ENCODE measurements around the gene USP34.

USP34 gene

DNA sequence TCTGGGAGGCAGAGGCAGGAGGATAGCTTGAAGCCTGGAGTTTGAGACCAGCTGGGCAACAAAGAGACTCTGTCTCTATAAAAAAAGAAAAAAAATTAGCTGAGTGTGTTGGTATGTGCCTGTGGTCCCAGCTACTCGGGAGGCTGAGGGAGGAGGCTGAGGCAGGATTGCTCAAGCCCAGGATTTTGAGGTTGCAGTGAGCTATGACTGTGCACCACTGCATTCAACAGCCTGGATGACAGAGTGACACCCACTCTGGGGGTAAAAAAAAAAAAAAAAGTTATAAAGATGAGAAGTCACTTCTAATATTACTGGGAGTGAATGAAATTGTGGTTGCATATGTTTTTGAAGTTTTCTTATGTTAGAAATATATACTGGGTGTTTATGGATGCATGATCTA is 237.3 kb downstream of the USP34 start:
- H3K9me3 ChIP-seq (ENCODE audit: control insufficient read depth, low read length), result no peaks in the 10 kb centered on the region
- no peak overlapping the region for H3K4me3 ChIP-seq (ENCODE audit: insufficient read depth, low read depth, low read length)
- no peaks in the 10 kb centered on the region for H3K4me1 ChIP-seq (ENCODE audit: control insufficient read depth, insufficient read depth, low read length)
- H3K36me3 ChIP-seq (ENCODE audit: control insufficient read depth, insufficient read depth, low read length), result peaks cover 8% of the 10 kb centered on the region
- H3K27ac ChIP-seq (ENCODE audit: insufficient read depth, low read depth, low read length, poor library complexity, severe bottlenecking), result no peak overlapping the region
- no peaks in the 10 kb centered on the region for H3K27me3 ChIP-seq (ENCODE audit: control insufficient read depth, insufficient read depth, low read length, poor library complexity, severe bottlenecking)
- 92 to 100% methylated on average over 1 of the region's 1 CpG for WGBS, 2 experiments

DNA sequence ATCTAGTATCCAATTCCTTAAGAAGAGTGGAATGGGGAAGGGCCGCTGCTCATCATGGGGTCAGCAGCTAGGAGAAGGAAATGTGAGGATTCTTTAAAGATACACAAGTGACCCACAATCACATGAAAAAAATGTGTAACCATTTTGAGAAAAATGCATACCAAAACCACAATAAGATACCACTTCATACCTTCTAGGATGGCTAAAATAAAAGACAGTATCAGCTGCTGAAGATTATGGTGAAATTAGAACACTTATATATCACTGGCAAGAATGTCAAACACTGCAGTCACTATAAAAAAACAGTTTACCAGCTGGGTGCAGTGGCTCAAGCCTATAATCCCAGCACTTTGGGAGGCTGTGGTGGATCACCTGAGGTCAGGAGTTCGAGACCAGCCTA is 241.0 kb downstream of the USP34 start:
- Histone ChIP-seq H3K9me3 (ENCODE audit: control insufficient read depth, low read length) (no peaks in the 10 kb centered on the region), H3K27me3 (ENCODE audit: control insufficient read depth, insufficient read depth, low read length, poor library complexity, severe bottlenecking) (no peaks in the 10 kb centered on the region), H3K4me1 (ENCODE audit: control insufficient read depth, insufficient read depth, low read length) (no peaks in the 10 kb centered on the region), H3K36me3 (ENCODE audit: control insufficient read depth, insufficient read depth, low read length) (peaks cover 18% of the 10 kb centered on the region), H3K4me3 (ENCODE audit: insufficient read depth, low read depth, low read length) (no peak overlapping the region), H3K27ac (ENCODE audit: insufficient read depth, low read depth, low read length, poor library complexity, severe bottlenecking) (no peak overlapping the region)
- 90 to 91% methylated on average over 1 to 2 of the region's 2 CpGs for WGBS, 2 experiments

DNA sequence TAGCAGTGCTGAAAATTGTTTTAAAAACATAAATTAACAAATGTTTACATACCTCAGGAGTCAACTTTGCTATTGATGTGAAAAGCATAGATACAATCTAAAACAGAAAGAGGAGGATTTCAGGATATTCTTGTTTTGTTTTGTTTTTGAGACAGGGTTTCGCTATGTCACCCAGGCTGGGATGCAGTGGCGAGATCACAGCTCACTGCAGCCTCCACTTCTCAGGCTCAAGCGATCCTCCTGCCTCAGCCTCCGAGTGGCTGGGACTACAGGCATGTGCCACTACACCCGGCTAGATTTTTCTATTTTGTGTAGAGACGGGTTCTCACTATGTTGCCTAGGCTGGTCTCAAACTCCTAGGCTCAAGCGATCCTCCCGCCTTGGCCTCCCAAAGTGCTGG is 248.3 kb downstream of the USP34 start:
- Histone ChIP-seq H3K4me3 (ENCODE audit: insufficient read depth, low read depth, low read length) (no peak overlapping the region), H3K4me1 (ENCODE audit: control insufficient read depth, insufficient read depth, low read length) (no peaks in the 10 kb centered on the region), H3K9me3 (ENCODE audit: control insufficient read depth, low read length) (no peaks in the 10 kb centered on the region), H3K36me3 (ENCODE audit: control insufficient read depth, insufficient read depth, low read length) (peaks cover 20% of the 10 kb centered on the region), H3K27me3 (ENCODE audit: control insufficient read depth, insufficient read depth, low read length, poor library complexity, severe bottlenecking) (no peaks in the 10 kb centered on the region), H3K27ac (ENCODE audit: insufficient read depth, low read depth, low read length, poor library complexity, severe bottlenecking) (no peak overlapping the region)
- 93 to 95% methylated on average over 8 of the region's 8 CpGs for WGBS, 2 experiments

DNA sequence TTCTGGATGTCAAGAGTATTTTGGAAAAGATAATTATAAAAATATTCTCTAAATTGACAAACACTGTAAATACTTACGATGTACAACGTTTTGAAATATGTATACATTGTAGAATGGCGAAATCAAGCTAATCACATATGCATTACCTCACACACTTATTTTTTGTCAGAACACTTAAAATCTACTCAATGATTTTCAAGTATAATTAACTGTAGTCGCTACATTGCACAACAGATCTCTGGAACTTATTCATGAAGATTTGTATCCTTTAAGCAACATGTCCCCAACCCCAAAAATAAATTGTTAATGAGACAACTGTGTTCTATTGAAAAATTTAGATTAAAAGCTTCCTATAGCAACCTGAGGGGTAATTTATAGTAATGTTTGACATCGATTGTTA is 249.1 kb downstream of the USP34 start:
- 97 to 98% methylated on average over 3 to 5 of the region's 5 CpGs for WGBS, 2 experiments
- H3K36me3 ChIP-seq (ENCODE audit: control insufficient read depth, insufficient read depth, low read length), result peaks cover 19% of the 10 kb centered on the region
- H3K9me3 ChIP-seq (ENCODE audit: control insufficient read depth, low read length), result no peaks in the 10 kb centered on the region
- no peaks in the 10 kb centered on the region for H3K4me1 ChIP-seq (ENCODE audit: control insufficient read depth, insufficient read depth, low read length)
- no peak overlapping the region for H3K27ac ChIP-seq (ENCODE audit: insufficient read depth, low read depth, low read length, poor library complexity, severe bottlenecking)
- H3K27me3 ChIP-seq (ENCODE audit: control insufficient read depth, insufficient read depth, low read length, poor library complexity, severe bottlenecking), result no peaks in the 10 kb centered on the region
- H3K4me3 ChIP-seq (ENCODE audit: insufficient read depth, low read depth, low read length), result no peak overlapping the region

DNA sequence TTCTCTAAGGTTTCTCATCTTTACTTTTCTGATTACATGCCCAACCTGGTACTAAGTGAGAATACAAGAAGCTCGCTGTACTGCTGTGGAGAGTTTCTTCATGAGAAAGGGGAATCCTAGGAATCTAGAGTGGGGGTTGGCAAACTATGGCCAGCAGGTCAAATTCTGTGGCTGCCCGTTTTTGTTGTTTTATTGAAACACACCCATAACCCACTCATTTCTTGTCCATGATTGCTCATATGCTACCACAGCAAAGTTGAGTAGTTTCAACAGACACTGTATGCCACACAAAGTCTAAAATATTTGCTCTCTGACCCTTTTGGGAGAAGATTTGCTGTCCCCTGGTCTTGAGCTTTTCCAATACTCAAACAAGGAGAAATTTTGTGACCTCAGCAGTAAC is 250.1 kb downstream of the USP34 start:
- Histone ChIP-seq H3K4me1 (ENCODE audit: control insufficient read depth, insufficient read depth, low read length) (no peaks in the 10 kb centered on the region), H3K9me3 (ENCODE audit: control insufficient read depth, low read length) (no peaks in the 10 kb centered on the region), H3K36me3 (ENCODE audit: control insufficient read depth, insufficient read depth, low read length) (peaks cover 15% of the 10 kb centered on the region), H3K4me3 (ENCODE audit: insufficient read depth, low read depth, low read length) (no peak overlapping the region), H3K27me3 (ENCODE audit: control insufficient read depth, insufficient read depth, low read length, poor library complexity, severe bottlenecking) (no peaks in the 10 kb centered on the region), H3K27ac (ENCODE audit: insufficient read depth, low read depth, low read length, poor library complexity, severe bottlenecking) (no peak overlapping the region)
- WGBS, 2 experiments, result 91 to 92% methylated on average over 2 of the region's 2 CpGs

DNA sequence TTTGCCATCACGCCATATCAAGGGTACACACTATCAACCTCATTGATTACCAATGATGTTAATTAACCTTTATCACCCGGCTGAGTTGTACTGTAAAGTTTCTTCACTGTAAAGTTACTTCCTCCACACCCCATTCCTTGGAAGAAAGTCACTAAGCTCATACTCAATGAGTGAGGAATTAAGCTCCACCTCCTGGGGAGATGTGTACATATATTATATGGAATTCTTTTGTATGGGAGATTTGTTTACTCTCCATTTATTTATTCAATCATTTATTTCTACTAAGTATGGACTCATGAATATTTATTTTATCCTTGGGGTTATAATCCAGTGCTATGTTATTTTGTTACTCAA is 252.1 kb downstream of the USP34 start:
- Histone ChIP-seq H3K36me3 (ENCODE audit: control insufficient read depth, insufficient read depth, low read length) (peaks cover 14% of the 10 kb centered on the region), H3K27ac (ENCODE audit: insufficient read depth, low read depth, low read length, poor library complexity, severe bottlenecking) (no peak overlapping the region), H3K9me3 (ENCODE audit: control insufficient read depth, low read length) (no peaks in the 10 kb centered on the region), H3K27me3 (ENCODE audit: control insufficient read depth, insufficient read depth, low read length, poor library complexity, severe bottlenecking) (no peaks in the 10 kb centered on the region), H3K4me3 (ENCODE audit: insufficient read depth, low read depth, low read length) (no peak overlapping the region), H3K4me1 (ENCODE audit: control insufficient read depth, insufficient read depth, low read length) (no peaks in the 10 kb centered on the region)
- WGBS, 2 experiments, result 88 to 96% methylated on average over 2 of the region's 2 CpGs

DNA sequence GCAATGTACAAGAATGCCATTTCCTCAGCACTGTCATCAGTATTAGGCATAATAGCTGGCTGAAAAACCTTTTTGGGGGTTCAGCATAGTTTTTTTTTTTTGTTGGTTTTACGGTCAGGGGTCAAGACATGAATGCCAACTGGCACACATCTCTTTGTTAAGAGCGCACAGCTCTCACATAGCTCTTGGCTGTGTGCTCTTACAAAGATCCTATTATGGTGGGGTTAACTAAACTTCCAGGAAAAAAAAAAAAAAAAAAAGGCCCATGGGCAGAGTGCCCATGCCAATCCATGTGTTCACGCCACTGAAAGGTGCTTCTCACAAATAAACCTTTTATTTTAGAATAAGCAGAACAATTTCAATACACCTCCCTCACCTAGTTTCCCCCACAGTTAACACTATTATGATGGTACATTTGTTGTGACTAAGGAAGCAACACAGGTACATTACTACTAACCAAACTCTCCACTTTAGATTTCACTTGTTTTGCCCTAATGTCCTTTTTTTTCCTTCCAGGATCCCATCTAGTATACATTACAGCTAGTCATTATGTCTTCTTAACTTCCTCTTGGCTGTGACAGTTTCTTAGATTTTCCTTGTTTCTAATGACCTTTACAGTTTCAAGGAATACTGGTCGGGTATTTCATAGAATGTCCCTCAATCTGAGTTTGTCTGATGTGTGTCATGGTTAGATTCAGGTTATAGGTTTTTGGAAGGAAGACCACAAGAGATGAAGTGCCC is 252.6 kb downstream of the USP34 start:
- Histone ChIP-seq H3K27me3 (ENCODE audit: control insufficient read depth, insufficient read depth, low read length, poor library complexity, severe bottlenecking) (no peaks in the 10 kb centered on the region), H3K36me3 (ENCODE audit: control insufficient read depth, insufficient read depth, low read length) (peaks cover 11% of the 10 kb centered on the region), H3K9me3 (ENCODE audit: control insufficient read depth, low read length) (no peaks in the 10 kb centered on the region), H3K27ac (ENCODE audit: insufficient read depth, low read depth, low read length, poor library complexity, severe bottlenecking) (no peak overlapping the region), H3K4me1 (ENCODE audit: control insufficient read depth, insufficient read depth, low read length) (no peaks in the 10 kb centered on the region), H3K4me3 (ENCODE audit: insufficient read depth, low read depth, low read length) (no peak overlapping the region)
- whole genome bisulfite sequencing, 2 experiments, result 93 to 100% methylated on average over 2 to 4 of the region's 4 CpGs

DNA sequence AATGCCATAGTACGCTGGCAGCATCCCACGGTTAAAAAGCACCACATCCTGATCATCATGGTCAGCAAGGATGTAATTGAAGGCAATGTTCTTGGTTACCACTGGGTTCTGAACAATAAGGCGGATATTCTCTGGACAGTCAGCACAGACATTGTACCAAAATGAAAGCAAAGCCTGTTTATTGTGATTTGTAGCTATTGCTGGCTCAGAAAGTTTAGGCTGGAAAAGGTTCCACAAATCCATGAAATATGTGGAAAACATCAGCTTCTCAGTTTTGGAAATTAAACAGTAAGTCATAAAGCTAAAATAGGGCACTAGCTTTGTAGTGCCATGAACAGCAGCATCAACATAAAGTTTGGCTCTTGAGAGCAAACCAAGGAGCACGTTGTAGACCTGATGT is 256.7 kb downstream of the USP34 start:
- 97 to 98% methylated on average over 4 of the region's 4 CpGs for WGBS, 2 experiments
- H3K9me3 ChIP-seq (ENCODE audit: control insufficient read depth, low read length), result no peaks in the 10 kb centered on the region
- no peak overlapping the region for H3K27ac ChIP-seq (ENCODE audit: insufficient read depth, low read depth, low read length, poor library complexity, severe bottlenecking)
- H3K27me3 ChIP-seq (ENCODE audit: control insufficient read depth, insufficient read depth, low read length, poor library complexity, severe bottlenecking), result no peaks in the 10 kb centered on the region
- H3K4me3 ChIP-seq (ENCODE audit: insufficient read depth, low read depth, low read length), result no peak overlapping the region
- H3K4me1 ChIP-seq (ENCODE audit: control insufficient read depth, insufficient read depth, low read length), result no peaks in the 10 kb centered on the region
- H3K36me3 ChIP-seq (ENCODE audit: control insufficient read depth, insufficient read depth, low read length), result no peaks in the 10 kb centered on the region

DNA sequence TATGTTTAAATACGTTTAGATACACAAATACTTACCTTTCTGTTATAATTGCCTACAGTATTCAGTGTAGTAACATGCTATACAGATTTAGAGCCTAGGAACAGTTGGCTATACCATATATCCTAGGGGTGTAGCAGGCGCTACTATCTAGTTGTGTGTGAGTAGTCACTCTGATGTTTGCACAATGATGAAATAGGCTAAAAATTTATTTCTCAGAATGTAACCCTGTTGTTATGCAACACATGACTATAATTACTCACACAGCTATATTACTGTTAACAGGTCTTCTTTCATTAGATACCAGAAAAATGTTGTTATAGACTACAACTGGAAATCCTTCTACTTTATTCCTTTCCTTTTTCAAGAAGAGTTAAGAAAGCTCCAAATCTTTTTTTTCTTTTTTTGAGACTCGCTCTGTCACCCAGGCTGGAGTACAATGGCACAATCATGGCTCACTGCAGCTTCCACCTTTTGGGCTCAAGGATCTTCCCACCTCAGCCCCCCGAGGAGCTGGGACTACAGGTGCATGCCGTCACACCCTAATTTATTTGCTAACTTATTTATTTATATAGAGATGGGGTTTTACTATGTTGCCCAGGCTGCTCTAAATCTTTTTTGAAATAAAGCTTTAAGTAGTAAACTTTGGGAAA is 260.4 kb downstream of the USP34 start:
- H3K9me3 ChIP-seq (ENCODE audit: control insufficient read depth, low read length), result no peaks in the 10 kb centered on the region
- no peaks in the 10 kb centered on the region for H3K27me3 ChIP-seq (ENCODE audit: control insufficient read depth, insufficient read depth, low read length, poor library complexity, severe bottlenecking)
- H3K4me1 ChIP-seq (ENCODE audit: control insufficient read depth, insufficient read depth, low read length), result no peaks in the 10 kb centered on the region
- 91 to 95% methylated on average over 4 to 5 of the region's 5 CpGs for WGBS, 2 experiments
- no peak overlapping the region for H3K27ac ChIP-seq (ENCODE audit: insufficient read depth, low read depth, low read length, poor library complexity, severe bottlenecking)
- no peak overlapping the region for H3K4me3 ChIP-seq (ENCODE audit: insufficient read depth, low read depth, low read length)
- H3K36me3 ChIP-seq (ENCODE audit: control insufficient read depth, insufficient read depth, low read length), result peaks cover 7% of the 10 kb centered on the region

DNA sequence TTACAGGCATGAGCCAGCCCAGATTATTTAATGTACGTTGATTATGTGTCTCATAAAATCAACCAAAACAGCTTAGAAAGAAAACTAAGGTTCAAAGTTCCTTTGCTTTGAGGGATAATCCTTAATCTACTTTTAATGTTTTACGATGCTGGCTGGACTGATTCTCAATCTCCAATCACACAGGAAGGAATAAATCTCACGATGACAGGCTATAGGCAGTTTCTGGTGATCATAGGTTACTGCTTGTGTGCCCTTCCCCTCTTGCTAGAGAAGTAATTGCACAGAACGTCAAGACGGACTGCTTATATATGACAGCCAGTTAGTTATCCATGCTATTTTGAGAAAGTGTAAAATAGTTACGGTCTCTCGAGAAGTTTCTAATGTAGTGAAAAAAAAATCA is 265.8 kb downstream of the USP34 start:
- Histone ChIP-seq H3K27ac (ENCODE audit: insufficient read depth, low read depth, low read length, poor library complexity, severe bottlenecking) (no peak overlapping the region), H3K27me3 (ENCODE audit: control insufficient read depth, insufficient read depth, low read length, poor library complexity, severe bottlenecking) (no peaks in the 10 kb centered on the region), H3K4me1 (ENCODE audit: control insufficient read depth, insufficient read depth, low read length) (no peaks in the 10 kb centered on the region), H3K9me3 (ENCODE audit: control insufficient read depth, low read length) (no peaks in the 10 kb centered on the region), H3K4me3 (ENCODE audit: insufficient read depth, low read depth, low read length) (no peak overlapping the region), H3K36me3 (ENCODE audit: control insufficient read depth, insufficient read depth, low read length) (peaks cover 7% of the 10 kb centered on the region)
- 95 to 99% methylated on average over 6 of the region's 7 CpGs for WGBS, 2 experiments
